ENCODE data around the gene OLFML1. TPM values are rescaled to one million over a fixed set of nuclear protein-coding genes. Genes with fewer than 3 reads are reported as not detected.
"Not testable (repeated sequence)": the region's sequence is repeated elsewhere in the genome, so short reads cannot be mapped to it uniquely, and the experiment has no call there.

OLFML1 gene
- total and polyA plus RNA-seq, 2 donors, result 0.39 to 2.2 TPM

GRCh38 chr11:7512525-7513233 lies 27.4 kb downstream of the OLFML1 start:
- H3K4me1 ChIP-seq (ENCODE audit: control insufficient read depth in 2 of 2, insufficient read depth in 2 of 2, low read length in 2 of 2), result peaks cover 16 to 19% of the 10 kb centered on the region in 2 donors
- peak in 1 of 9 donors; percentile 36 for DNase-seq (ENCODE audit: low read depth in 6 of 9, low spot score in 9 of 9)

GRCh38 chr11:7513234-7514098 lies 28.2 kb downstream of the OLFML1 start, which contains the start of gene PPFIBP2:
TSS of gene PPFIBP2 (plus strand) at chr11:7513999. CDS start at chr11:7549476, 35,477 bp downstream.
- peak in 8 of 9 donors; percentile 19 to 72 (median 48) for DNase-seq (ENCODE audit: low read depth in 6 of 9, low spot score in 9 of 9)
- Histone ChIP-seq H3K27ac (ENCODE audit: low read depth in 1 of 2, low read length in 1 of 2) (peak within 1 kb of the TSS; percentile 74 to 85), H3K4me3 (ENCODE audit: low read length in 2 of 2) (peak within 1 kb of the TSS; percentile 60 to 85), H3K27me3 (ENCODE audit: control insufficient read depth in 2 of 2, insufficient read depth in 1 of 2, low read length in 1 of 2) (peaks cover 14 to 46% of the 10 kb centered on the region in 2 donors), H3K4me1 (ENCODE audit: control insufficient read depth in 2 of 2, insufficient read depth in 2 of 2, low read length in 2 of 2) (peaks cover 16 to 19% of the 10 kb centered on the region in 2 donors), H3K9me3 (ENCODE audit: control insufficient read depth in 2 of 2, insufficient read depth in 1 of 2, low read length in 1 of 2) (peaks cover 0 to 4% of the 10 kb centered on the region in 2 donors), H3K36me3 (ENCODE audit: control insufficient read depth in 2 of 2, insufficient read depth in 2 of 2, low read length in 1 of 2) (no peaks in the 10 kb centered on the region)
- WGBS, result under 1% methylated on average over 79 of the region's 79 CpGs

More at GRCh38 chr11:7512525-7513233, 27.4 kb downstream of the OLFML1 start:
- Histone ChIP-seq H3K4me3 (ENCODE audit: low read length in 2 of 2) (peak overlapping the region; percentile 60 to 85), H3K27ac (ENCODE audit: low read depth in 1 of 2, low read length in 1 of 2) (peak overlapping the region; percentile 74 to 85), H3K9me3 (ENCODE audit: control insufficient read depth in 2 of 2, insufficient read depth in 1 of 2, low read length in 1 of 2) (peaks cover 0 to 4% of the 10 kb centered on the region in 2 donors), H3K36me3 (ENCODE audit: control insufficient read depth in 2 of 2, insufficient read depth in 2 of 2, low read length in 1 of 2) (no peaks in the 10 kb centered on the region), H3K27me3 (ENCODE audit: control insufficient read depth in 2 of 2, insufficient read depth in 1 of 2, low read length in 1 of 2) (peaks cover 14 to 46% of the 10 kb centered on the region in 2 donors)
- 17% methylated on average over 18 of the region's 18 CpGs for WGBS

GRCh38 chr11:7514099-7514591 lies 28.8 kb downstream of the OLFML1 start:
- Histone ChIP-seq H3K4me3 (ENCODE audit: low read length in 2 of 2) (peak overlapping the region; percentile 60 to 85), H3K36me3 (ENCODE audit: control insufficient read depth in 2 of 2, insufficient read depth in 2 of 2, low read length in 1 of 2) (no peaks in the 10 kb centered on the region), H3K27ac (ENCODE audit: low read depth in 1 of 2, low read length in 1 of 2) (no peak overlapping the region), H3K4me1 (ENCODE audit: control insufficient read depth in 2 of 2, insufficient read depth in 2 of 2, low read length in 2 of 2) (peaks cover 16 to 19% of the 10 kb centered on the region in 2 donors), H3K9me3 (ENCODE audit: control insufficient read depth in 2 of 2, insufficient read depth in 1 of 2, low read length in 1 of 2) (peaks cover 0 to 4% of the 10 kb centered on the region in 2 donors), H3K27me3 (ENCODE audit: control insufficient read depth in 2 of 2, insufficient read depth in 1 of 2, low read length in 1 of 2) (peaks cover 14 to 46% of the 10 kb centered on the region in 2 donors)
- DNase-seq (ENCODE audit: low read depth in 6 of 9, low spot score in 9 of 9), result no peak
- WGBS, result 5% methylated on average over 31 of the region's 31 CpGs

- Histone ChIP-seq H3K27me3 (ENCODE audit: control insufficient read depth in 2 of 2, insufficient read depth in 1 of 2, low read length in 1 of 2) (peaks cover 14 to 46% of the 10 kb centered on the region in 2 donors), H3K9me3 (ENCODE audit: control insufficient read depth in 2 of 2, insufficient read depth in 1 of 2, low read length in 1 of 2) (peaks cover 0 to 4% of the 10 kb centered on the region in 2 donors), H3K4me1 (ENCODE audit: control insufficient read depth in 2 of 2, insufficient read depth in 2 of 2, low read length in 2 of 2) (peaks cover 16 to 19% of the 10 kb centered on the region in 2 donors), H3K36me3 (ENCODE audit: control insufficient read depth in 2 of 2, insufficient read depth in 2 of 2, low read length in 1 of 2) (no peaks in the 10 kb centered on the region), H3K4me3 (ENCODE audit: low read length in 2 of 2) (no peak overlapping the region), H3K27ac (ENCODE audit: low read depth in 1 of 2, low read length in 1 of 2) (no peak overlapping the region)
- 98% methylated on average over 1 of the region's 1 CpG for WGBS
- no peak for DNase-seq (ENCODE audit: low read depth in 6 of 9, low spot score in 9 of 9)
Observed at GRCh38 chr11:7515447-7515886, 30.2 kb downstream of the OLFML1 start.

- no peaks in the 10 kb centered on the region for H3K36me3 ChIP-seq (ENCODE audit: control insufficient read depth in 2 of 2, insufficient read depth in 2 of 2, low read length in 1 of 2)
- DNase-seq (ENCODE audit: low read depth in 6 of 9, low spot score in 9 of 9), result no peak
Observed at GRCh38 chr11:7516475-7516874, 31.2 kb downstream of the OLFML1 start.

GRCh38 chr11:7517743-7518142 lies 32.4 kb downstream of the OLFML1 start:
- not testable (repeated sequence) for H3K4me3 ChIP-seq (ENCODE audit: low read length in 2 of 2); H3K4me1 ChIP-seq (ENCODE audit: control insufficient read depth in 2 of 2, insufficient read depth in 2 of 2, low read length in 2 of 2); H3K9me3 ChIP-seq (ENCODE audit: control insufficient read depth in 2 of 2, insufficient read depth in 1 of 2, low read length in 1 of 2); H3K27ac ChIP-seq (ENCODE audit: low read depth in 1 of 2, low read length in 1 of 2); DNase-seq (ENCODE audit: low read depth in 6 of 9, low spot score in 9 of 9); H3K36me3 ChIP-seq (ENCODE audit: control insufficient read depth in 2 of 2, insufficient read depth in 2 of 2, low read length in 1 of 2)
- 95% methylated on average over 13 of the region's 13 CpGs for WGBS
- H3K27me3 ChIP-seq (ENCODE audit: control insufficient read depth in 2 of 2, insufficient read depth in 1 of 2, low read length in 1 of 2), result peaks cover 14 to 35% of the 10 kb centered on the region in 2 donors

More at GRCh38 chr11:7516475-7516874, 31.2 kb downstream of the OLFML1 start:
- 94% methylated on average over 12 of the region's 12 CpGs for WGBS
- H3K4me3 ChIP-seq (ENCODE audit: low read length in 2 of 2), result no peak overlapping the region
- peaks cover 0 to 4% of the 10 kb centered on the region in 2 donors for H3K9me3 ChIP-seq (ENCODE audit: control insufficient read depth in 2 of 2, insufficient read depth in 1 of 2, low read length in 1 of 2)
- peaks cover 15 to 16% of the 10 kb centered on the region in 2 donors for H3K4me1 ChIP-seq (ENCODE audit: control insufficient read depth in 2 of 2, insufficient read depth in 2 of 2, low read length in 2 of 2)
- no peak overlapping the region for H3K27ac ChIP-seq (ENCODE audit: low read depth in 1 of 2, low read length in 1 of 2)
- peaks cover 14 to 43% of the 10 kb centered on the region in 2 donors for H3K27me3 ChIP-seq (ENCODE audit: control insufficient read depth in 2 of 2, insufficient read depth in 1 of 2, low read length in 1 of 2)

- H3K4me1 ChIP-seq (ENCODE audit: control insufficient read depth in 2 of 2, insufficient read depth in 2 of 2, low read length in 2 of 2), result no peaks in the 10 kb centered on the region
- no peak for DNase-seq (ENCODE audit: low read depth in 6 of 9, low spot score in 9 of 9)
- H3K9me3 ChIP-seq (ENCODE audit: control insufficient read depth in 2 of 2, insufficient read depth in 1 of 2, low read length in 1 of 2), result no peaks in the 10 kb centered on the region
- no peak overlapping the region for H3K4me3 ChIP-seq (ENCODE audit: low read length in 2 of 2)
- no peaks in the 10 kb centered on the region for H3K36me3 ChIP-seq (ENCODE audit: control insufficient read depth in 2 of 2, insufficient read depth in 2 of 2, low read length in 1 of 2)
- H3K27ac ChIP-seq (ENCODE audit: low read depth in 1 of 2, low read length in 1 of 2), result no peak overlapping the region
- peaks cover 11 to 23% of the 10 kb centered on the region in 2 donors for H3K27me3 ChIP-seq (ENCODE audit: control insufficient read depth in 2 of 2, insufficient read depth in 1 of 2, low read length in 1 of 2)
- 95% methylated on average over 23 of the region's 23 CpGs for WGBS
Observed at GRCh38 chr11:7518811-7519562, 33.7 kb downstream of the OLFML1 start.

Data from thymus (tissue), 11 donors.